Right ventricle myocardium superior (tissue), 1 donor: ENCODE measurements around the gene PCK1. TPM values are rescaled to one million over a fixed set of nuclear protein-coding genes. Genes with fewer than 3 reads are reported as not detected.
A peak's percentile ranks its signal among the peaks of the same experiment; 100 is the strongest.

Experiments used
- ATAC-seq: fragments of 200-7000 bp; cut with Tn5 transposase; one replicate; pipeline ENCODE4 v1.9.1; 2020; ENCODE audit warnings: mild to moderate bottlenecking; ENCODE audit not compliant: poor library complexity
- DNase-seq: peaks from one replicate; pipeline ENCODE4 v3.0.0-alpha.2; 2020
- intact Hi-C: fragments of 100-400 bp; cut with DNase I; formaldehyde crosslinking; loops from one replicate; pipeline ENCODE4 v1.11.2; 2022
- total RNA-seq: library from RNA; stranded (reverse); fragmentation: NEBNext Ultra II Directional; extraction: Animal tissue kit (Norgen Biotek cat#: 25700); gene quantifications from one replicate; pipeline ENCODE4 v1.2.1, GENCODE V29; 2021
- donor health status: DM: no; HTN: yes; CAD: no; lungs with severe emphysema.

PCK1 gene
- total RNA-seq, 1 donor from 2014 or later = 2.3 TPM

DNA sequence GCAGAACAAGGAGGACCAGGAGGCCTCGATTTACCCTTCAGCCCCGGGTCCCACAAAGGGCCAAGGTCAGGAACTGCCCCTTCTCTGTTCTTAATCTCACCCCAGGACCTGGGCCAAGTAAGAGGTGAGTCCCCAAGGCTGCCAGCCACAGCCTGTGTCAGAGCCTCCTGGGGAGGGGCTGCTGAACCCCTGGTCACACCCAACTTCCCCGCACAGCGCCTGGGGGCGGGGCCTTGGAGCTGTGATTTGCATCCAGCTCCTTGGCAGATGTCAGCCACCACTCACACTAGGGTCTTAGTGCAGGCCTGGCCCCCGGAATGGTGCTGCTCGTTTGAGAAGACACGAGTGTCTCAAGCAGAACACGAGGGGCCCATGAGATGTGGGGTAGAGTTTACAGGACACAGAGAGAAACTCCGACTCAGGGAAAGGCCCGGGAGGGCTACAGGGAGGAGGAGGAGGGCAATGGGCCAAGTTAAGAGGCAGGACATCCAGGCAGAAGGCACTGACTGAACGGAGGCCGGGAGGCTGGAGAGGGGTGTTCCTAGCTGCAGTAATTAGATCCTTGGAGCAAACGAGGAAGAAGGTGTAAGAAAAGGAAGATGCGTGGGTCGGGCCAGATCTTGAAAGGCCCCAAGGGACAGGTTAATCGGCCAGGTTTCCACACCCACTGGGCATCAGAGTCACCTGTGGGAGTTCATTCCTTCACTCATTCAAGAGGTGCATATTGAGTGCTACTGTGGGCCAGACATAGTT, 32.4 kb downstream of the PCK1 start:
- DNase-seq = no peak
- intact Hi-C loops = loop anchor here (5.0 kb wide), 1 partner anchor 216 kb away; no protein-coding TSS in a partner anchor
- ATAC-seq = no peak

DNA sequence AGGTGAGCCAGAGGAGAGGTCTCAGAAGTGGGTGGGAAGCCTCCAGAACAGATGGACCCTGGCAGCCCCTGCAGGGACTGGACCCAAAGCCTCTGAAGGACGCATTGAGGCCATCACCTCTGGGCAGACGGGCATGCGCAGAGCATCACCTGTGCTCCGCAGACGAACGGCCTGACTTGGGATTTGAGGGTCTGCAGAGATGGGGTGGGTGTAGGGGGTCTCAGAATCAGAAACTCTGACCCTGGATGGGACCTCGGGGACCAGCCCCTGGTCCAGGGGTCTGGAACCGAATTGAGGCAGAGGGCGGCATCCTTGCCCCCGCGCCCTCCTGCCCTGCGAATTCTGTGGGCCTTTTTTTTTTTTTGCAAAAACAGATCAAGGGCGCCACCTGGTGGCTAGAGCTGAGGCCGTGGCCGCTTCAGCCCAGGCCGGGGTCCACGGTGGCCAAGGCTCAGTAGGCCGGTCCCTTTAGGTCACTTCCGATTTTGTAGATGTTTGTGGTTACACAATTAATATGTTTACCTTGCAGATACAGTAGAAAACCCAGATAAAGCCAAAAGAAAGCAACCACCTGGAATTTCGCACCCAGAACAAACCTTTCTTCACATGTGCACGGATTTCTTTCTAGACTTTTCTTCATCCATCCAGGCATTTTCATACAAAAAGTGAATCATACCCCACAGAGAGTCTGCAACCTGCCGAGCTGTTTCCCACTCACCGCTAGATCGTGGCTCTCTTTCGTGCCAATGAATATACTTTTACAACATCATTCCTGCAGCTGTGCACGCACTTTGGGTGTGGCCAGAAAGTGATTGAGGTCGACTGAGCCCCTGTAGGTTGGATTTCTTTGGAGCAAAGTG, 33.4 kb downstream of the PCK1 start:
- peak; percentile 61 for ATAC-seq
- intact Hi-C loops = loop anchor here (2.0 to 5.0 kb wide), 2 partner anchors 80 to 217 kb away; no protein-coding TSS in a partner anchor
- peak; percentile 74 for DNase-seq

DNA sequence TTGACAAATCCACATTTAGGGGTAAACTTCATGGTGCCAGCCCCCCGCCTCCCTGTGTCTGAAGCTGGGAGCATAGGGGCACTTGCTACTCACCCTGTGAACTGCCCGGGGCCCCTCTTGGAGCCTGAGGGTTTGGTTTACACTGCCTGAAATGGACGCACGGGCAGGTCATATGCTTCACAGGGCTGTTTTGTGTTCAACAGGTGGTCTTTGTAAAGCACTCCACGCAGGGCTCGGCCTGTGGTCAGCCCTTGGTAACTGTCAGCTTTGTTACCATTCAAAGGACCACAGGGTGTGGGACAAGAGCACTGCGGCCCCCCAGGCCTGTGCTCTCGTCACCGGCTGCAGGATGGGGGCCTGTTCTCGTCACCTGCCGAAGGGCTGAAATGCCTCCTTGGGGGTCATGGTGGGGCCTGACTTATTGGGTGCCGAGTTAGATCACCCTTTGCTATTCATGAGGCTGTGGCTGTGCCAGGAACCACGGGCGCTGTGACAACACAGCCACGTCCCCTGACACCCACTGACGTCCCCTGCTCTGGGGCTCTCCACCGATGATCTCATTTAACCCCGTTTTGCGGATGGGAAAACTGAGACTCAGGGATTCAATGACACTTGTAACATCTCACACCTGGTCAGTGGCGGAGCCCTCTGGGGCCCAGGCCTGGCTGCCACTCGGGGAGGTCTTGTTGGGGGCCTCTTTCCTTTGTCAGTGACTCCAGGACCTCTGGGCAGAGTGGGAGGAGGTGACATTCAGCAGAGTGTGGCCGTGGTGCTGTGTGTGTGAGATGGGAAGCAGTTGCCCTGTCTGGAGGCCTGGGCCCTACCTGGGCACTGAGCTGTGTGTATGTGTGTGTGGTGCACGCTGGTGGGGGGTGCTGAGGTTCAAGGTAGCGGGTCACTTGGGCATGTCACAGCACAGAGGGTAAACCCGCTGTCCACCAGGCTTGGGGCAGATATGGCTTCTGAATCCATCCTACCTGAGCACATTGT, 34.4 kb downstream of the PCK1 start:
- ATAC-seq (no peak), DNase-seq (no peak)
- intact Hi-C loops = loop anchor here (2.0 kb wide), 1 partner anchor 81 kb away; no protein-coding TSS in a partner anchor

- DNase-seq (no peak), ATAC-seq (no peak)
- intact Hi-C loops = no loop called here
These were observed 35.4 kb downstream of the PCK1 start for GRCh38 chr20:57596358-57596757.

DNA sequence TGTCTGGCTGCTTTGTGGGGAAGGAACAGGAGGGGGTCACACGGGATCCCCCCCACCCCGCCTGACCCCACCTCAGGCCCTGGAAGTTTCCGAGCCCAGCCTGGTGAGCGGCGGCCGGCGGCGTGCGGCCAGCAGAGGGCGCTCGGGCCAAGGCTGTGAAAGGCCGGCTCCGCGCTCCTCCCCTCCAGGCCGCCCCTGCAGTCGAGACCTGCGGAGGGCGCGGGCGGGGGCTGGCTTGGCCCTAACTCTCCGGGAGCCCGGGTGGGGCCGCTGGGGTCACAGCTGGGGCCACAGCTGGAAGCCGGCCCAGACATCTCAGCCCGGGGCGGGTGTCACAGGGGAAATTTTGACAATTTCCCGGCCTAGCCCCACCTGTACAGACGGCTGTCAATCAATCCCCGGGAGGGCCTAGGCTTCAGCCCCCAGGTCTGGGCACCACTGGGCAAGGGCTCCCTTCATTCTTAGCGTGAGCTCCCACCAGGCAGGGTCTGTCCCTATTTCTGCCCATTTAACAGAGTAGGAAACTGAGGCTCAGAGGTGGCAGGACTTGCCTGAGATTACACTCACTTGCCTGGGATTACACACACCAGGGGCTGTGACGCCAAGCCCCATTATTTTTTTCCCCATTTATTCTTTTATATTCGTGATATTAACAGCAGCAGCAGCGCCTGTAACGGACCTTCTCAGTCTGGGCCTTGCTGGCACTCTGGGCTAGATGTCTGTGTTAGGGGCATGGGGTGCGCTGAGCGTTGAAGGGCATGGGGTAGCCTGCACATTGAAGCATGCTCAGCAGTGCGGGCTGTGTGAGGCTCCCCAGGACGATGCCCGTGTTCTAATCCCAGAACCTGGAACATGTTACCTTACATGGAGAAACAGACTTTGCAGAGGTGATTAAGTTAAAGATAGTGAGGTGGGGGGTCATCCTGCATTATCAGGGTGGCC, 36.4 kb downstream of the PCK1 start:
- DNase-seq (peak; percentile 87), ATAC-seq (peak; percentile 89)
- intact Hi-C loops = loop anchor here (1.0 kb wide), 1 partner anchor 612 kb away; no protein-coding TSS in a partner anchor

DNA sequence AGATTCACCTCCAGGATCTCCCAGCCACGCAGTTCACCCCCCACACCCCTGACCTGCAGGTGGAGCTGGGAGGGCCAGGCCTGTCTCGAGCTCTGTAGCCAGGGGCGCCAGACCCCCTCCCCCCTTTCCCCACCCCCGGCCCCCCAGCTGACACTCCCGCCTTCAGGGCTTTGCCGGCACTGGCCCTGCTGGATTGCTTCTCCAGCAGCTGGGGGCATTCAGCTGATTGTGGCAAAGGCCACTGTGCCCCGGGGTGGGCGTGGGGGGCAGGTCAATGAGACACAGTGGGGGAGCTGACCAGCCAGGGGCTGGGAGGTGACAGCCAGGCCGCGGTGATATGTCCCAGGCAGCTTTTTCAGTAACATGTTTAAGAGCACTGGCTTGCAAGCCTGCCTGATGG, 37.1 kb downstream of the PCK1 start:
- intact Hi-C loops = no loop called here
- DNase-seq = no peak
- ATAC-seq = no peak

DNA sequence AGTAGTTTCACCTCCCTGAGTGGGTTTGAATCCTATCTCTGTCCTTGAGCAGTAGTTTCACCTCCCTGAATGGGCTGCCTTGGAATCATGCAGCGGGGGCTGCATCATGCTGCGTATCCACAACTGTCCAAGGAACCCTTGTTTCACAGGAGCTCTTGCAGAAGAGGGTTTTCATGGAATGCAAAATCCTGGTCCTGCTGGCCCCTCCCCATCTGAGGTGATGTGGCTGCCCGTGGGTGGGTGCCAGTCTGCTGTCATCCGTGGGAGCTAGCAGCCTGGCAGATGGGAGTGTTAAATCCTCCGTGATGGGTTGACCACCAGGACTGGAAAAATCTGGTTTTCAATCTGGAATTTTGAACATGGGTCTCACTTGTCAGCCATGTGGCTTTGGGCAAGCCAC, 37.6 kb downstream of the PCK1 start:
- intact Hi-C loops = no loop called here
- ATAC-seq (no peak), DNase-seq (no peak)

DNA sequence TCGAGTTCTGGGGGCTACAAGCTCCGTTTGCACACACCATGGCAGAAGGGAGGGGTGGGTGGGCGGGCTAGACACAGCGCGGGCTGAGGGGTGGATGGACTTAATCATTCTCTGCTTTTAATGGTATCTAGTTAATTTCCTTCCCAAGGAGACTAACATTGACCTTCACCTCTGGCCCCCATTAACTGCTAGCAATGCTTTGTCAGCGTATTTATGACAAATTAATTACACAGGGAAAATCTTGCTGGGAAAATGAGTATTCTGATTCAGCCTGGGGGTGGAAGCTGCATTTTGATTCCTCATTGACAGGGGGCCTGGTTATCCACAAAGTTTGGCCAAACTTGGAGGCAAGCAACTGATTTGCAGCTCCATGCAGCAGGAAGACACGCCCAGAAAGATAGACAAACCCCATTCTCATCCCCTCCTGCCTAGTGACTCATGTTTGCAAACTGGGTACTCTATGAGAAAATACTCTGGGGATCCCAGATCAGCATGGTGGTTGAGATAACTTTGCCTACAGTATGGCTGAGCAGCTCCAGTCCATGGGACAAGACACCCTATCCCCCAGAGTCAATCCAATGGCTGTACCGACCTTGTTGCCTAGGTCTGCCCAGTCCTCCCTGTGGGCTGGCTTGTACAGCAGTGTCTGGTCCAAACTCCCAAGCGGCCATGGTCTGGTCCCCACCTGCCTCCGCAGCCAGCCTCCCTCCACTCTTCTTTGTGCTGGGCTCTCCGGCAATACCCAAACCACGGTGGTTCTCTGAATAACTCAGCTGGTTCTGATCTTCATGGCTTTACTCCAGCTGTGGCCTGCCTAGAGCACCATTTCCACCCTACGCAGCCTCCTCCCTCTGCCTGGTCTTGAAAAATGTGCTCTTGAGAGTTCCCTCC, 39.7 kb downstream of the PCK1 start:
- intact Hi-C loops = no loop called here
- no peak for ATAC-seq

DNA sequence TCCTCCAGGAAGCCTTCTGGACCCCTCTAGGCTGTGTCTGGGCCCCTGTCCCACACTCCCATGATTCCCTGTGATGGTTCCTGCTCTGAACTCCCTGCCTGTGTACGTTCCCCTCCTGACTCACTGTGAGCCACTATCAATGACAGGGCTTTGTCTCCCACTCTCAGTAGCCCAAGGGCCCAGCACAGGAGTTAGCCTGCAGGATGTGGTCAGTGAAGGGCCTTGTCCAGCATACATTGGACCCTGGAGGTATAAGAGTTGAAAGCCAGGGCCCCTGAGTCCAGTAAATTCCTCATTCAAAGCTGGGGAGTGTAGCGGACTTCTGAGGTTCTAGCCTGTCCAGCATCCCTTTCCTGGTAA, 40.3 kb downstream of the PCK1 start:
- intact Hi-C loops = no loop called here
- ATAC-seq (no peak), DNase-seq (no peak)

More for the DNA sequence above, 39.7 kb downstream of the PCK1 start:
- DNase-seq = no peak

- no peak for DNase-seq
- ATAC-seq = no peak
- intact Hi-C loops = no loop called here
These were observed 40.8 kb downstream of the PCK1 start for GRCh38 chr20:57601737-57602136.

DNA sequence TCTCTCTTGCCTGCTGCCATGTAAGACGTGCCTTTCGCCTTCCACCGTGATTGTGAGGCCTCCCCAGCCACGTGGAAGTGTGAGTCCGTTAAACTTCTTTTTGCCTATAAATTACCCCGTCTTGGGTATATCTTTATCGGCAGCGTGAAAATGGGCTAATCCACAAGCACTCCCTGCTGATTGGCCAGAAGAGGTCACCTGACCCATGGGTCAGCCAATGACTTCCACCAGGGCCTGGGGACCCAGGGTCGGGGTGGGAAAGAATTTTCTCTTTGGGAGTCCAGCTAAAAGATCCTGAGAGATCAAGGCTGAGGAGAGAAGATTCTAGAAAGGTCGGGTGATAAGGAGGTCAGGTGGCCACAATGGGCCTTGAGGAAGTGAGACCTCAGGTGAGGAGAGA, 42.2 kb downstream of the PCK1 start:
- ATAC-seq (no peak), DNase-seq (no peak)
- intact Hi-C loops = no loop called here

GRCh38 chr20:57605045-57605444, 44.1 kb downstream of the PCK1 start:
- DNase-seq (no peak), ATAC-seq (no peak)
- intact Hi-C loops = no loop called here

- no peak for DNase-seq
- ATAC-seq = no peak
- intact Hi-C loops = no loop called here
These were observed 45.0 kb downstream of the PCK1 start for GRCh38 chr20:57605878-57606277.

DNA sequence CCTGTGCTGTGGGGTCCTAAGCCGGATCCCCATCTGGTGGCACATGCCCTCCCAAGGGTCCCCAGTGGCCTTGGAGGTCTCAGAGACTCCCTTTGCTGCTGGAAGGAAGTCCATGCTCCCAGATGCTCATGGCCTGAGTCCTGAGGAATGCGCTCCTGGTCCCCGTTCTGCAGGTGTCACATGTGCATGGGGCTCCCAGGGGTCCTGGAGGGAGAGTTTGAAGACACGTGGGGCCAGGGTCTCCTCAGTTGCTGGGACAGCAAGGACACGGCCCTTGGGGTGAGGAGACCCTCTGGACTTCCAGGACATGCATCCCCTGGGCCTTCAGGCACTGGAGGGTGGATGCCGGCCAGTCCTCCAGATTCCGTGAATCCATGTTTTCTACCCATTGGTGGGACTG, 47.6 kb downstream of the PCK1 start:
- DNase-seq (no peak), ATAC-seq (no peak)
- intact Hi-C loops = no loop called here

DNA sequence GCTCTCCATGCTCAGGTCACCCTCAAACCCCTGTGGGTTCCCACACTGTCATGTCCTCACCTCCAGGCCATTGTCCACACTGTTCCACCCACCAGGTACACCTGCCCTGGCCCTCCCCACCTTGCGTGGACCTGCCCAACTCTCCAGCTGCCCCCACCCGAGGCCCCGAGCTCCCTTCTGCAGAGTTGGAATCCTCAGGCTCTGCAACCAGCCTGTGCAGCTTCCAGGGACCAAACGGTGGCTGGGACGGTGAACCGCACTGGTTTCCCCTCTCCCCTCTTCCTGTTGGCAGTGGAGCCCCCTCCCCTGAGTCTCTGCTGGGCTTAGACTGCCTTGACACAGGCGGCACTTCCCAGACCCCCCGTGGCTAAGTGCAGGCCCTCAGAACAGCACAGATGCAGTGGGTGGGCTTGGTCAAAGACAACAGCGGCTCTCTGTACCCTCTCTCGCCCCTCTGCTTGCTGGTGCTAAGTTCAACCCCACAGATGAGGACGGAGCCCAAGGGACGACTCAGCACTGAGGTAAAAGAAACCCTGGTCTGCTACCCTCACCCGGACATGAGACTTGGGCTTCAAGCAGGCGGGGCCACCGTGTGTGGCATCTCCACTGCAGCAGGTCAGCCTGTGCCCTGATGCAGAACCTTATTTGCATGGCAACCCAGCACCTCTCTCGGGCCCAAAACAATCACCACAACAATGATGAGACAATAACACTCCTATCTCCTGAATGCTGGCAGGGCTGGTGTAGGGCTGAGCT, 48.4 kb downstream of the PCK1 start:
- no peak for ATAC-seq
- intact Hi-C loops = no loop called here
- no peak for DNase-seq

DNA sequence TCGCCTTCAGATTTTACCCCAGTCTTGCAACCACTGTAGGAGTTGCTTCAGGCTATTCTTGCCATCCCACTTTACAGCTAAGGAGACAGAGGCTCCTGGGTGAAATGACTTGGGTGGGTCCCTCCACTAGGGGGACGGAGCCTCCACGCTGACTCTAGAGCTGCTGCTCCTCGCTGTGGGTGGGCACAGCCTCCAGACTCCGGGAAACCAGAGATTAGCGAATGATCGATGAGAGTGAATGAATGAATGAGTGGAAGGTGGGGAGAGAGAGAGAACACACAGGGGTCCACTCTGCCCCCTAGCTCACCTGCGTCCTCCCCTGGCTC, 48.9 kb downstream of the PCK1 start:
- intact Hi-C loops = no loop called here
- DNase-seq (no peak), ATAC-seq (no peak)
